LNCAP (cell line): ENCODE measurements around the gene RUFY1.

ENCODE experiments used
- TF ChIP-seq, protein P1 (sequence below): fragments of 450-650 bp; IDR thresholded peaks from 2 replicates; pipeline ENCODE4 v1.5.1; 2017; ENCODE audit warnings: mild to moderate bottlenecking

RUFY1 gene

DNA sequence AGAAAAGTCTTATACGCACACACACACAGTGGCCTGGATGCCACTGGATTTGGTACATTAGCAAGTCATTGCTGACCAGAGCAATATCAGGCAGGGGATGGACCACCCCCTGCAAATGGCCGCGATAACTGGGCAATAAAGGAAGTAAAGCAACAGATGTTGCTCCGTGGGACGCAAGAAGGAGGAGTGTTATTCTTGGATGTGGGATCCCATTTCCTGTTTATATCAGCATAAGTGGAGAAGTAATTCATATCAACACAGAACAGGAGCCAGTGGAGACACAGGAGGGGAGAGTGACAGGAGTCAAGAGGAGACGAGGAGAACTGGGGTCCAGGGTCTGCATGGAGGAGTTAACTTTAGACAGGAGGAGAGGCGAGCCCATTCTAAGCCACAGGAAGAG is 18.4 kb downstream of the RUFY1 start:
- TF ChIP-seq, protein P1, sequence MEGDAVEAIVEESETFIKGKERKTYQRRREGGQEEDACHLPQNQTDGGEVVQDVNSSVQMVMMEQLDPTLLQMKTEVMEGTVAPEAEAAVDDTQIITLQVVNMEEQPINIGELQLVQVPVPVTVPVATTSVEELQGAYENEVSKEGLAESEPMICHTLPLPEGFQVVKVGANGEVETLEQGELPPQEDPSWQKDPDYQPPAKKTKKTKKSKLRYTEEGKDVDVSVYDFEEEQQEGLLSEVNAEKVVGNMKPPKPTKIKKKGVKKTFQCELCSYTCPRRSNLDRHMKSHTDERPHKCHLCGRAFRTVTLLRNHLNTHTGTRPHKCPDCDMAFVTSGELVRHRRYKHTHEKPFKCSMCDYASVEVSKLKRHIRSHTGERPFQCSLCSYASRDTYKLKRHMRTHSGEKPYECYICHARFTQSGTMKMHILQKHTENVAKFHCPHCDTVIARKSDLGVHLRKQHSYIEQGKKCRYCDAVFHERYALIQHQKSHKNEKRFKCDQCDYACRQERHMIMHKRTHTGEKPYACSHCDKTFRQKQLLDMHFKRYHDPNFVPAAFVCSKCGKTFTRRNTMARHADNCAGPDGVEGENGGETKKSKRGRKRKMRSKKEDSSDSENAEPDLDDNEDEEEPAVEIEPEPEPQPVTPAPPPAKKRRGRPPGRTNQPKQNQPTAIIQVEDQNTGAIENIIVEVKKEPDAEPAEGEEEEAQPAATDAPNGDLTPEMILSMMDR, result no peak

DNA sequence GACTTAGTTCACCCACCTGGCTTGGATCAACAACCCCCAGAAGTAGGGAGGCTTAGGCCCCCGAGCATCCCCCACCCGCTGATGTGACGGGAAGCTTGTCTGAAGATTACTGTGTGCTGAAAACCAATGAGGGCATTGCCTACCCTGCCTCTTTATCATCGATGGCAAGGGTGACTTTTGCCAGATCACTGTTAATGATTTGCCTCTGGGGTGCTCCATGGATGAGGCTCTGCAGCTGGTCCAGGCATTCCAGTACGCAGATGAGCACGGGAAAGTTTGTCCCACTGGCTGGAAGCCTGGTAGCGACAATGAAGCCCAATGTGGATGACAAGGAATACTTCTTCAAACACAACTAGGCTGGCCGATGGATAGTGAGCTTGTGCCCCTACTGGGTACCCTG is 22.0 kb downstream of the RUFY1 start:
- TF ChIP-seq, protein P1, result no peak

DNA sequence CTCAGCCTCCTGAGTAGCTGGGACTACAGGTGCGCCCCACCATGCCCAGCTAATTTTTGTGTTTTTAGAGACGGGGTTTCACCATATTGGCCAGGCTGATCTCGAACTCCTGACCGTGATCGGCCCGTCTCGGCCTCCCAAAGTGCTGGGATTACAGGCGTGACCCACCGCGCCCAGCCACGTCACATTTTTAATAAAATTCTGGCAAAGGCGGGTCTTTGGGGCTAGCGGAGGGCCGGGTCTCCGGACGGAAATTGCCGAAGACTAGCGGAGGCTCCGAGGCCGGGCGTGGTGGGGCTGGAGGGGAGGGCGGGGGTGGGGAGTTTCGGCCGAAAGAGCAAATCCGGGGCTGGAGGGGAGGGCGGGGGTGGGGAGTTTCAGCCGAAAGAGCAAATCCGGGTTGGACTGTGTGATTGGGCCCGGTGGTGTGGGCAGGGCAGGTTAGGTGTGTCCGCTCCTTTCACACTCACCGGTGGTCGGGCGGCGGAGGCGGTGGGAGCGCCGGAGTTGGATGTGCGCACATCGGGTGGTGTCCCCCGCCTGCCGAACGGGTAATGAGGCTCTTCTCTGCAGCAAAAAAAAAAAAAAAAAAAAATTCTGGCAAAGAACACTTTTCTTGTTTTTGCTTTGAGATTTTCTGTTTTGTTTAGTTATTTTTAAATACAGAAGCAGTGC is 27.1 kb downstream of the RUFY1 start:
- TF ChIP-seq, protein P1, result no peak

DNA sequence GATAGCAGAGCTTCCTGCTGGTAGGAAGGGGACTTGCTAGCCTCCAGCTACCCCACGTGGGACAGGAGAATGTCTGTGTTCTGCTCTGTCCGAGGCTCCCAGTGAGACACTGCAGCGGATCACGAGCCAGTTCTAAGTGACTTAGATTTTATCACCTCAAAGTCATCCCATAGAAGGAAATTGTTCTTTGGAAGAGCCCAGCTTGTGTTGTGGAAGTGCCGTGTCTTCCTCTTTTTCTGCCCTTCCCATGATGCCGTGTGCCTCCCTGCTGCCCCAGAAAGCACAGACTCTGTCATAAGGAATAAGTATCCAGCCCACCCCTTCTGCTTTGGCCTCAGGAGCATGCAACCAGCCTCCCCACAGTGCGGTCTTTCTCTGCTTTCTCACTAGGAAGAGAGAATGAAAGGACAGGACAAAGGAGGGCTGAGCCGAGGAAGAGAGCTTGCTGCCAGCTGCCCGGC is 35.6 kb downstream of the RUFY1 start:
- TF ChIP-seq, protein P1, result no peak

DNA sequence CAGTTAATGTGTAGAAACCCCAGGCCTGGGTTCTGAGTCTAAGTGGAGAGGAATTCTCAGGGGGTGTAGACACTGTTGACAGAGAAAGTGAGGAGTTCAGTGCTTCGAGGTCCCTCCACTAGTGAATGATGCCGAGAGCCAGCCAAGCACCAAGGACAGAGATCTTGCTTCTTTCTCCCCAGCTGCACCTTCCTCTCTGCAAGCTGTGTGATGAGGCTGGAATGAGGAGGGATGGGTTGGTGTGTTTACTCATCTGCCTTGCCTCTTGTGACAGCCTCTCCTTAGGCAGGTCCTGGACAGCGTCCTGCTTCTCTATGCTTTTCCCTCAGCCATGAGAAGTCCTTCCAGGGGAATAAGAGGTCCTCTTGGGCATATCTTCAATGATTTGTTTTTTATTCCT is 37.8 kb downstream of the RUFY1 start:
- TF ChIP-seq, protein P1, result no peak

DNA sequence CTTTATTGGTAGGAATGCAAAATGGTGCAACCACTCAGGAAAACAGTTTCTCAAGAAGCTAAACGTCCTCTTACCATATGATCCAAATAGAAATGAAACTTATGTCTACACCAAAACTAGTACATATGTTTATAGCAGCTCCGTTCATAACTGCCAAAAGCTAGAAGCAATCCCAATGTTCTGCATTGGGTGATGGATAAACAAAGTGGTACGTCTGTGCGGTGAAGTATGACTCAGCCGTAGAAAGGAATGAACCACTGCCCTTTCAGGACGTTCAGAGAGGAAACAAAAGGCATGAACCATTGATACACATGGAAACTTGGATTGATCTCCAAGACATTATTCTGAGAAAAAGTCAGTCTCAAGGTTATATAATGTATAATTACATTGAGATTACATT is 45.6 kb downstream of the RUFY1 start:
- TF ChIP-seq, protein P1, result no peak

DNA sequence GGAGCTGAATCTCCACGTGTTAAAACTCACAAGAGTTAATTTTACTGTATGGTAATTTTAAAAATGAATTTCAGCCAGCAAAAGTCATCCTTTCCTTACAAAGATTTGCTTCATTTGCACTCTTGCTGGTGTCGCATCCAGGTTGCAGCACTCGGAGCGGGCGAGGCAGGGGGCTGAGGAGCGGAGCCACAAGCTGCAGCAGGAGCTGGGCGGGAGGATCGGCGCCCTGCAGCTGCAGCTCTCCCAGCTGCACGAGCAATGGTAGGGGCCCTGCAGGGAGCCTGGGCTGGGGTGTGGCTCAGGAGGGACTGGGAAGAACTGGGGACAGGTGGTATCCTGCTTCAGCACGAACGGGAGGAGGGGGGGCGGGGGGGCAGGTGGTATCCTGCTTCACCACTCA is 46.1 kb downstream of the RUFY1 start:
- TF ChIP-seq, protein P1, result no peak

DNA sequence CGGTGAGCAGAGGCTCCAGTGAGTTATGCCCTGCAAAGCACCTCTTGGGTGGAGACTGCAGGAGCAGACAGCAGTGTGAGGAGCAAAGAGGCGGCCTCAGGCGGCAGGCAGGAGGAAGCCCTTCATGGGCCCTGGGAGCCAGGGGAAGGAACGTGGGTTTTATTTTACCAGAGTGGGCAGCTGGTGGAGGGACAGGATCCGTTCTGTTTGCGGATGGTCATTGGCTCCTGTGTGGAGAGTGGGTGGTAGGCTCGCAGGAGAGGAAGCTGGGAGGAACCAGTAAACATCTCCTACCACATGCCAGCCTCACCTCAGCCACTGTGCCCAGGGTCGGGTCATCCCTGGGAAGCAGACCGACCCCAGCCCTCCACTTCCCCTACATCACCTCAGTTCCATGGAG is 48.7 kb downstream of the RUFY1 start:
- TF ChIP-seq, protein P1, result no peak
